ENCODE results near the gene GJA4. TPM values are rescaled to one million over a fixed set of nuclear protein-coding genes. Genes with fewer than 3 reads are reported as not detected.

Gene GJA4
- 0.12 and 40.6 TPM in 2 replicates for total RNA-seq (ENCODE audit: low replicate concordance)

DNA sequence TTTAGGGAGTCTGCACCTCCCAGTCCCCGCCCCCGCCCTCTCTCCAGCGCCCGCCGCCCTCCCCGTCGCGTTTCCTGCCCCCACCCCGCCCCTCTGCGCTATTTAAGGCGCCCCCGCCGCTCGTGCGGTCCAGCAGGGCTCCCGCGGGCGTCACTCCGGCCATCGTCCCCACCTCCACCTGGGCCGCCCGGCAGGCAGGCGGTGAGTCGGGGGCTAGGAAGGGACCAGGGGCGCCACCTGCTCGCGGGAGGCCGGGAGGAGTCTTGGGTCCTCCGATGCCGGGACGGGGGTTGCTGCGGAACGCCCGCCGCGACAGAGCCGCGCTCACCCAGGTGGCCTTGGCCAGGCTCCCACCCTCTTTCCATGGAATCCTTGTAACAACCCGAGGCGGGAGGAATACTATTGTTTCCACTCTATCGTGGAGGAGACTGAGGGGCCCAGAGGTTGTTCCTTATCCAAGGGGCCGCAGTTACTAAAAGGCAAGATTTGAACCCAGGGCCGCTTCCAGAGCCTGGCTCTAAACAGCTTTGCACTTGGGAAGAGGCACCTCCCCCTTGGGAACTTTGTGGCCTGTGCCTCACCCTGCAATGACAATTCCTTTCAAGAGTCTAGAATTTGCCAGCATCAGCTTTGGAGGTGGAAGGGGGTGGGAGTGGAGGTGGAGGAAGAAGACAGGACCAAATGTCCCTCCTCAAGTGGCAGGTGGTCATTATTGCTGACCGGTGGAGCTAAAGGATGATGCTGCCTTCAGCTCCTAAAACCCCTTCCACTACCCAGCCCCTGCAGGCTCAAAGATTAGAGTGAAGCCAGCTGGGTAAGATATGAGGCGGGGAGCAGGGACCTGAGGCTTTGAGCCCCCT, at the start of gene GJA4:
Gene GJA4 (plus strand): TSS at position 132 of the 860 bp plus-strand sequence. CDS start 1,215 bp downstream, outside the sequence.

DNA sequence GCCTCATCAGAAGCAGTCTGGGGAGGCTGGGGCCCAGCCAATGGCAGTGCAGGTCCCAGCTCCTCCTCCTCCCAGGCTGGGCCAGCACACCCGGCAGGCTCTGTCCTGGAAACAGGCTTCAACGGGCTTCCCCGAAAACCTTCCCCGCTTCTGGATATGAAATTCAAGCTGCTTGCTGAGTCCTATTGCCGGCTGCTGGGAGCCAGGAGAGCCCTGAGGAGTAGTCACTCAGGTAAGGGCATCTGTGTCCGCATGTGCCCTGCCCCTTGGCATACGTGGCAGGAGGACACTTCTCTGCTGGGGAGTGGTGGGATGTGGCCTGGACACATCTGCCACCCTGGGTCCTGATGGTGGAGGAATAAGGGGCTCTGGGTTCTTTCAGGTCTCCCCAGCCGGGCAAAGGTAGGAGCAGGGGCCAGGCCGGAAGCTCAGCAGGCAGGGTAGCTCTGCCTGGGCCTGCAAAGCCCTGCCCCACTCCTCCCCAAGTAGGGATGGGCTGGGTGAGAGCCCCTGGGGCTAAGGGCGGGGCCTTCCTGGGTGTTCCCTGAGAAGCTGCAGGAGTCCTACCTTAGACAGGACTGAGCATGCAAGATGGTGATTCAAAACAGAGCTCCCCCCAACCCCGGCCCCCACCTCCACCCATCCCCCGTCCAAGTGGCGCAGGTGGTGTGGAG, 37.7 kb upstream of the GJA4 start, which contains the start of gene GJB5:
Gene GJB5 (plus strand): TSS at position 84 of the 674 bp plus-strand sequence. CDS start 2,284 bp downstream, outside the sequence.

DNA sequence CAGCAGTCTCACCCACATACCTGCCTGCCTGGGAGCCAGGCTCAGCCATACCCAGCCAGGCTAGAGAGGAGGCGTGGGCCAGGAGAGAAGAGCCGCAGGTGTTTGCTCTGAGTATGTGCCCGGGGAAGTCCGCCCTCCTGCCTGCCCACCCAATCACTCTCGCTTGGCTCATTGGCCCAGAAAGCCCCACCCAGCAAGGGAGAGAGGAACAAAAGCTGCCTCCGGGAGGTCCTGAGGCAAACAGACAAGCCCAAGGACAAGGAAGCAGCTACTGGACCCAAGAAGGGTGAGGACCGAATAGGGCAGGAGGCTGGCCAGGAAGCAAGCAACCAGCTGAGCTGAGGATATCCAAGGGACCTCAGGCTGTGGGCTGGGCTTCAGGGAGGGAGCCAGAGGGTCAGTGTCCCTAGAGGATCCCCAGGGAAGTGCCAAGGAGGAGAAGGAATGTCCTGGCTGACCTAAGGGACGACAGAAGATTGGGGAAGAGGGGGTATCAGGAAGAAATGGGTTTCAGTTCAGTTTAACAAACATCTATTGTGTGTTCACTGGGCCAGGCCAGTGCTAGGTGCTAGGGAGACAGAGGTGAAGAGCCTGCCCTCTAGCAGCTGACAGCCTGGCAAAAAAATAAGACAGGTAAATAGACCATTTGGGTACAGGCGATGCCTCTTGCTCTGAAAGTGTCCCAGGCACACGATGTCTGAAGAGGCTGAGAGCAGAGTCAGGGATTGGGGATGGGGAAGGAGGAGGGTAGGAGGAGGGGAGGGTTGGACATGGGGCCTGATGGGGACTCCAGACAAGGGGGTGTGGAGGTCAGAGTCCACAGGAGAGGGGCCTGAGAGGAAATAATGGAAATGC, 33.1 kb upstream of the GJA4 start, which contains the start of gene GJB4:
Gene GJB4 (plus strand): TSS at position 238 of the 855 bp plus-strand sequence. CDS start 1,515 bp downstream, outside the sequence.

DNA sequence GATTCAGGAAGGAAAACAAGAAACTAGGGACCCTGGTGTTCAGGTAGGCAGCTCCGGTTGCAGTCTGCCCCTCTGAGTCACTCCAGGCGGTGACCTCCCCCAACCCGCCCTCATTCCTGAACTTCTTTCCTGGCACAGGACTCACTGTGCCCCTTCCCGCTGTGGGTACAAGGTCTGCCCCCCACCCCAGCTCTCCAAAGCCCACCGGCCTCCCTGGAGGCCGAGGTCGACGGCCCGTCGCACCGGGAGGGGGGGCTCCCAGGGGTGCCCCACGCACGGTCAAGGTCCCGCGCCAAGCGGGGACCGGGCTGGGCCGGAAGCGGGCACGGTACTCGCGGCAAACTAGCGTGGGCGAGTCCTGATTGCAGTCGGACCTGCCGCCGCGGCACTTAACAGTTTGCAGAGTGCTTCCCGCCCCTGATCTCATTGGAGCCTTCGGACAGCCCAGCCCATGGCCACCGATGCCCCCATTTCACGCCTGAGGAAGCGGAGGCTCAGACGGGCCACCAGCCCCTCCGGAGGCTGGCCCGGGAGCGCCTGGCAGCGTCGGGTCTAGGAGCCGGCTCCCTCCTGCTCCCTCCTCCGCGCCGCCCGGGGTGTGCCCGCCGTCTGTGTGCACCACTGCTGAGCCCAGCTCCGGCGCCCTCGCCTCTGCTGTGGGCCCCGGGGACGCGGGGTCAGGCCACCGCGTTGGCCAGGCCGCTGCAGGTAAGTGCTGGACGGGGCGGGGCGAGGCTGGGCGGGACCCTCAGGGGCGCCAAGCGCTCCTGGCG, 11.5 kb upstream of the GJA4 start, which contains the start of gene GJB3:
Gene GJB3 (plus strand): TSS at position 144 of the 773 bp plus-strand sequence. CDS start 3,549 bp downstream, outside the sequence.

Other genes starting within 250 kb of the GJA4 start
- gene GJB5, start 38.0 kb upstream of the GJA4 start, total RNA-seq (ENCODE audit: low replicate concordance): not detected in 2 replicates
- not detected in 2 replicates for gene GJB4, start 33.3 kb upstream of the GJA4 start, total RNA-seq (ENCODE audit: low replicate concordance)
- gene GJB3, start 11.8 kb upstream of the GJA4 start, total RNA-seq (ENCODE audit: low replicate concordance): 0.75 TPM in 1 of 2 replicates, not detected in the other
- gene SMIM12, start 66.8 kb downstream of the GJA4 start, total RNA-seq (ENCODE audit: low replicate concordance): 14.2 and 31.4 TPM in 2 replicates
- 0.15 TPM in 1 of 2 replicates, not detected in the other for gene DLGAP3, start 136.7 kb downstream of the GJA4 start, total RNA-seq (ENCODE audit: low replicate concordance)
- gene TMEM35B, start 192.3 kb downstream of the GJA4 start, total RNA-seq (ENCODE audit: low replicate concordance): 14.9 and 23.3 TPM in 2 replicates
- gene ZMYM6, start 238.9 kb downstream of the GJA4 start, total RNA-seq (ENCODE audit: low replicate concordance): 8.3 and 9.8 TPM in 2 replicates

Measured in smooth muscle cell of the coronary artery (primary cell).